Stimulated activated CD8-positive, alpha-beta memory T cell treated with anti-CD3 and anti-CD28 coated beads, Interleukin-12 subunit alpha, Interleukin-12 subunit beta, amount 100 ng/mL, for 24 hours (primary cell): ENCODE data around the gene CNTFR.

Experiments used
- DNase-seq: peaks from one replicate; pipeline ENCODE4 v3.0.0-alpha.2; 2020; ENCODE audit errors: extremely low read depth

Gene CNTFR

GRCh38 chr9:34620061-34620994, 30.8 kb upstream of the CNTFR start, which contains the start of gene DCTN3:
TSS of gene DCTN3 (minus strand) at chr9:34620495. CDS start at chr9:34620464, 31 bp downstream.
- DNase-seq = peak; percentile 76

- DNase-seq = no peak
Observed at GRCh38 chr9:34615132-34615531, 25.6 kb upstream of the CNTFR start.

GRCh38 chr9:34612788-34613390, 23.4 kb upstream of the CNTFR start:
- DNase-seq = no peak

- DNase-seq = peak; percentile 59
Observed at GRCh38 chr9:34611811-34612787, 22.6 kb upstream of the CNTFR start, which contains the start of gene RPP25L. TSS of gene RPP25L (minus strand) at chr9:34612097. CDS start at chr9:34611296, 801 bp downstream.

- DNase-seq = no peak
Observed at GRCh38 chr9:34611251-34611810, 21.8 kb upstream of the CNTFR start.

GRCh38 chr9:34610434-34611206, 21.1 kb upstream of the CNTFR start:
- DNase-seq = no peak

- DNase-seq = no peak
Observed at GRCh38 chr9:34607331-34607730, 17.8 kb upstream of the CNTFR start.

GRCh38 chr9:34606905-34607304, 17.4 kb upstream of the CNTFR start:
- no peak for DNase-seq

GRCh38 chr9:34606190-34606589, 16.7 kb upstream of the CNTFR start:
- no peak for DNase-seq

GRCh38 chr9:34603610-34604231, 14.2 kb upstream of the CNTFR start:
- DNase-seq = peak; percentile 49

- DNase-seq = no peak
Observed at GRCh38 chr9:34601937-34602573, 12.5 kb upstream of the CNTFR start.

- no peak for DNase-seq
Observed at GRCh38 chr9:34600908-34601307, 11.4 kb upstream of the CNTFR start.

GRCh38 chr9:34599546-34599945, 10.0 kb upstream of the CNTFR start:
- no peak for DNase-seq

- no peak for DNase-seq
Observed at GRCh38 chr9:34594177-34594576, 4.7 kb upstream of the CNTFR start.

GRCh38 chr9:34592895-34593601, 3.5 kb upstream of the CNTFR start:
- DNase-seq = no peak

GRCh38 chr9:34591917-34592866, 2.7 kb upstream of the CNTFR start:
- no peak for DNase-seq

- DNase-seq = peak; percentile 43
Observed at GRCh38 chr9:34591248-34591916, 1.9 kb upstream of the CNTFR start.
